Activated CD8-positive, alpha-beta memory T cell treated with anti-CD3 and anti-CD28 coated beads for 24 hours (primary cell): ENCODE results near the gene NFYA.
A peak's percentile ranks its signal among the peaks of the same experiment; 100 is the strongest.

Source experiments
- DNase-seq: peaks from one replicate; pipeline ENCODE4 v3.0.0-alpha.2; 2020

NFYA gene

GRCh38 chr6:41047306-41047705 lies 25.5 kb upstream of the NFYA start:
- no peak for DNase-seq

DNA sequence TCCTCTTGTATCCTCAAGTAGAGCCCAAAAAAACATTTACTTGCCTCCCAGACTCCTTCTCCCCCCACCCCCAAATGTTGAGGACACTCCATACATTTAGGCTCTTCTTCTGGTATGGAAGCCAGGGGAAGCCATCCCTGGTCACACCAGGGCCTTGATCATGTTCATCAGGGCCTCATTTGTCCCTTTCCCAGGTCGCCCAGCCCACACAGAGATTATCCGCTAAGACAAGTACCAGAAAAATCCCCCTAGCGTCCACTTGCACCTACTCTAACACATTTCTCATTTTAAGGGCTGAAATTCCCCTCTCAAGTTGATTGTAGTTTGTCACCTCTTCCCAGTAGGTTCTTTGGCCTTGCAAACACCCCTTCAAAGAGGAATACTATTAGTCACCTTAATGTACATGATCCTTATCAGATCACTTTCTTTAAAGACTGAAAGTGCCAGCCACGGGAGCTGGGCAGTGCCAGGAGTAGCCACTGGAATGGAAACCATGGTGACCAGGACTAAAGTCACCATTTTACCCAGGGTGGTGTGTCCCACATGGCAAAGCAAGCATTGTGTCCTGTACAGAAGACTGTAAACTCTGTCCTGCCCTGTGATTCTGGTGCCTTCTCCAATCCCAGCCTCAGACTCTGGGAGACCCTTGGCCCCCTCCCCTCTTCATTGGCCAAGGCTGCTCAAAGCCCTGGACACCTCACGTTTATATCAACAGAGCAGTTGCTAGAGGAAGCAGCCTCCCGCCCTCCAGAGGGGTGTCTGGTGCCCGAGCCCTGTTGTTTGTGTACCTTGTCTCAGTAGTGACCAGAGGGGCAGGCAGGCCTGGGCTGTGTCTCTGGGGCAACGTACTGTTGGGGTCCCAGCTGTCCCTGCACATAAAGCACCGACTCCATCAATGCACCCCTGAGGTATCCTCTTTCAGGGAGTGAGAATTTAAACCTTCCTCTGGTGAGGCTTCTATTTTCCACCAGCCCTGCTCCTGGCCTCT lies 24.7 kb upstream of the NFYA start:
- no peak for DNase-seq

DNA sequence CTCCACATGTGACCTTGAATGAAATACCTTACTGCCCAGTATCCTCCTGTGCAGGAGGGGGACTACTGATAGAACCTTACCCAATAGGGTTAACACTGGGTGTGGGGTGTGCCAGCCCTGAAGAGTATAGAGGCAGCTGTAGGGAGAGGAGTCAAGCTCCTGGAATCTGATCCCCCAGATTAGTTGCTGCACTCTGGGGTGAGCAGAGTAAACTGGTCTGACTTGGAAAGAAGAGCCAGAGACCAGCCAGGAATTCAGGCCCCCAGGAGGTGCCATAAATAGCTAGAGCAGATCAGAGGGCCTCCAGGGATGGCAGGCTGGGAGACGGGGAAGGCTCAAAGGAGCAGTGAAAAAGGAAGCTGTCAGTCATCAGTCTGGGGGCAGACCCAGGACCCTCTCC lies 23.3 kb upstream of the NFYA start:
- DNase-seq: no peak

GRCh38 chr6:41049955-41050354 lies 22.8 kb upstream of the NFYA start:
- DNase-seq: no peak

- no peak for DNase-seq
These were observed 22.2 kb upstream of the NFYA start for GRCh38 chr6:41050536-41050935.

- DNase-seq: no peak
These were observed 20.9 kb upstream of the NFYA start for GRCh38 chr6:41051873-41052272.

- DNase-seq: peak; percentile 47
These were observed 19.7 kb upstream of the NFYA start, which contains the start of gene APOBEC2 for GRCh38 chr6:41053041-41053440. APOBEC2 (plus strand) TSS chr6:41053202; CDS start chr6:41053348, 146 bp downstream.

- DNase-seq: no peak
These were observed 18.3 kb upstream of the NFYA start for GRCh38 chr6:41054511-41054910.

DNA sequence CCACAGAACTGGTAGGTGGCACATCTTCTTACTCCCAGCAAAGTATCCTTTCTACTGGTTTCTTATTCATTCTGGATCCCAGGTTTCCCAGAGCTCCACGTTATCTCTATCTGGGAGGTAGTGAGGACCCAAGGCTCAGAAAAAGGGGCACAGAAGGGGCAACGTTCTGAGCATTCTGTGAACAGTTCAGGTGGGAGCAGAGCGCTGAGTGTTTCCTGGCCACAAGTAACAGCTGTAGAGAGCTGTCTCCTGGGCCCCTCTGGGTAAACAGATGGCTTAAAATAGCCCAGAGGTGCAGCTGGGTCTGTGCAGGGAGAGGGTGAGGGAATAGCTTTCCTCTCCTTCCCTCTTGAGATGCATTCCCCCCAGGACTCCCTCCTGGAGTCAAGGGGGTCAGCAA lies 17.6 kb upstream of the NFYA start:
- DNase-seq: no peak

DNA sequence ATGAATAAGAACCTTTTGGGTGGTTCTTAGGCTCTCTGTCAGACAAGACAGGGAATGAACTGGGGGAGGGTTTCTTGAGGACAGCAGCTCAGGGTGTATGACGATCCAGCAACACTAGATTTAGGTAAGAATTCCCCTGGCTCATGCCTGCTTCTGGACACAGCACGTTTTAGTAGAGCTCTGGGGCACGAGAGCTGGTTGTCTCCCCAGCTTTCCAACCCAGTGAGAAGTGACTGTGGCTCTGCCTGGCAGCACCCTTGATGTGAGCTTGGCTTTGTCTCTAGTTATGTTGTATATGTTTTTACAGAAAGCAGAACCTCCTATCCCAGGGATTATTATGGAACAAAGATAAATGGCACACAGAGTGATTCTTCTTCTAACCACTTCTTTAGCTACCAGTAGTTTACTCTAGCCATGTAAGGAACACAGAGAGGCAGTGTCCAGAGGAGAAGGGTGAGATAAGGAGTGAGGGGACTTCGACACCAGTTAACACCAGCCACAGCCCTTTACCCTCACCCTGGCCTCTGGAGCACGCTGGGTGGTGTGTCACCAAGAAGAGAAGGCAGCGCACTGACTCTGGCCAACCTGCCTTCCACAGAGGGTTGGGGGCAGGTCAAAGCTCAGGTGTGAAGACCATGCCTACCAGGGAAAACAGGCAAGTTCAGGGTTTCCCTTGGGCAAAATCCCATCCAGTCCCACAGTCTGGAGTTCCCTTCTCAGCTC lies 15.8 kb upstream of the NFYA start:
- no peak for DNase-seq

DNA sequence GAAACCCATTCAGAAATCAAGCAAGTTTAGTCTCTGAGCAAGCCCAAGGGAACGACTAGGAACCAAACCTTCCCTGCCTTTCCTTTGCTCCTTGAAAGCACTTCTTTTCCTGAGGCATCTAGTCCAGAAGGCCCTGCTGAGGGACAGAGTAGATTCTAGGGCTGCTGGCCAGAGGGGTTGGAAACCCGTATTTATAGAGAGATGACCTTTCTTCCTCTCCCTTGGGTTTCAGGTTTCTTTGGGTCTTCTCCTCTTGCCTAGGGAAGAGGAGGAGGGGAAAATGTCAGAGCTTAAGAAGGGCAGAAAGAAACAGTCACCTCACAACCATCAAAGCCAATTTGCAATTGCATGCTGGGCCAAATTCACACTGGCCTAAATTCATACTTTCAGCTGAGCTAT lies 14.0 kb upstream of the NFYA start:
- no peak for DNase-seq

DNA sequence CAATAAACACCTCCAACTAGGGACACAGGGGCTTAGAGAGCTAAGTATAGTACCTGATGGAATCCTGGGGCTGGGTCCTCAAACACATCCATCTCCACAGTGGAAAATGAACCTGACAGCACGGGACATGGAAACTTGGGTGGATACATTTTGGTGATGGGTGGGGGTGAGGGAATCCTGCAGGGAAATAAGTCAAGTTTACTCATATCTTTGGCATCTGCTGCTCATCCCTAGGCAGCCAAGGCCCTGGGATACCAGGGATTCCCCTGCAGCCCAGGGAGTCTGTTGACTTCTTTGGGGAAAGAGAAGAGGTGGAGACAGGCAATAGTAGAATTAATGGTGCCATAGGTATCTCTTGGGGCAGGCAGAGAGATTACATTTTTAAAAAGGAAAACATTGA lies 13.2 kb upstream of the NFYA start:
- no peak for DNase-seq

DNA sequence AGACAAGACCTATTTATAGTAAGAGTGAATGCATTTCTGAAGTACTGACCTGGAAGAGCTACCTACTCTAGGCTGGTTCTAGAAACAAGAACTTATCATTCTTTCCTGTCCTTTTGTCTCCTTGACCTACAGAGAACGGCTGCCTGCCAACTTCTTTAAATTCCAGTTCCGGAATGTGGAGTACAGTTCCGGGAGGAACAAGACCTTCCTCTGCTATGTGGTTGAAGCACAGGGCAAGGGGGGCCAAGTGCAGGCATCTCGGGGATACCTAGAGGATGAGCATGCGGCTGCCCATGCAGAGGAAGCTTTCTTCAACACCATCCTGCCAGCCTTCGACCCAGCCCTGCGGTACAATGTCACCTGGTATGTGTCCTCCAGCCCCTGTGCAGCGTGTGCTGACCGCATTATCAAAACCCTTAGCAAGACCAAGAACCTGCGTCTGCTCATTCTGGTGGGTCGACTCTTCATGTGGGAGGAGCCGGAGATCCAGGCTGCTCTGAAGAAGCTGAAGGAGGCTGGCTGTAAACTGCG lies 11.5 kb upstream of the NFYA start:
- no peak for DNase-seq

DNA sequence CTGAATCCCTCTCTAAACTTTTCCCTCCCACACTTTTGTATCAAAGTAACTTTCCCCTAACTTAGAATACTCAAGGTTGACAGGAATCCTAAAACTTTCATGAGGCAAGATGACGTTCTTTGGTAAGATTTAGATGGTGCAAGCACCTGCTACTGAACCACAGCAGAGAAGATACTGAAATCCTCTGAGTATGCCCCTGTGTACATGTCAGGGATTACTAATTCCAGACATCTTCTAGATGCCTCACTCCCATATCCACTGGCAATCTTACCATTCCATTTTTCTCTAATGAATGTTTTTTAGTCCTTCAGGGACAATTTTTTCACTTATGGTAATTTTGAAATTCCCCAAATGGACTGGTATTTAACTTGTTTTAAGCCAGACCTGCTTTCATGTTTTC lies 10.7 kb upstream of the NFYA start:
- DNase-seq: no peak

DNA sequence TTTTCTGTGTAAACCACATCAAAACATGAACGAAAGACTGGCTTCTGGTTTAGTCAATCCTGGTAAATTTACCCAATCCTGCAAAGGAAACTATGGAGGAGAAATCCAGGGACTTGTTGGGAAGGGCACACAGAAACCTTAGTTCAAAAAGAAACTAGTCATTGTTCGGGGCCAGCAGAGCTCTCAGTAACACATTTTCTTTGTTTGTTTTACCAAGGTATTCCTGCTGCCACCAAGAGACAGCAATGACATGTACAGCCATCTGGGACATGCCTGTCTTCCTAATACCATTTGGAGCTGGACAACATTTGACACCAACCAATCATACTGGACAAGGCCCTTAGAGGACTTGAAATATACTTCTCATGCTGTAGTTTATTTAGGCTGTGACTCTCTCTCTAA lies 8.9 kb upstream of the NFYA start:
- no peak for DNase-seq

- no peak for DNase-seq
These were observed 7.9 kb upstream of the NFYA start for GRCh38 chr6:41064841-41065240.

DNA sequence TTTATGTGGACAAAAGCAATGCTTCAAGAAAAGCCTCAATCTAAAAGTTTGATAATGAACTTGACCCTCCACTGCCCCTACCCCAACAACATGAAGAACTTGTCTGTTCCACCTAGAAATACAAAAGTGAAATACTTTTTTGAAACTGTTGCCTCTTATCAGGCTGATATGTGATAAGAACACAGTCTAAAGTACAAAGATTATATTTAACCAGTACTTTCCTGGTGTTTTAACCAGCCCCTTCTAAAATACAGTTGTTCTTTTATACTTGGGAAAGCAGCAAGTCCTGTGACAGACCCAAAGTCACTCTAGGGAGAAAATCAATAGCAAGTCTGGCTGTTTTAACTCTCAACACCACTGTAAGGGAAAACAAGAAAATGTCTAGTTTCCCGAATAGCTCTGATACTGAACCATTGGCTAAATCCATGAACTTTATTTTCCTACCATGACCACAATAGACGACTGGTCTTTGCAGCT lies 7.2 kb upstream of the NFYA start:
- DNase-seq: no peak

- peak; percentile 76 for DNase-seq
These were observed 5.9 kb upstream of the NFYA start for GRCh38 chr6:41066867-41067304.

DNA sequence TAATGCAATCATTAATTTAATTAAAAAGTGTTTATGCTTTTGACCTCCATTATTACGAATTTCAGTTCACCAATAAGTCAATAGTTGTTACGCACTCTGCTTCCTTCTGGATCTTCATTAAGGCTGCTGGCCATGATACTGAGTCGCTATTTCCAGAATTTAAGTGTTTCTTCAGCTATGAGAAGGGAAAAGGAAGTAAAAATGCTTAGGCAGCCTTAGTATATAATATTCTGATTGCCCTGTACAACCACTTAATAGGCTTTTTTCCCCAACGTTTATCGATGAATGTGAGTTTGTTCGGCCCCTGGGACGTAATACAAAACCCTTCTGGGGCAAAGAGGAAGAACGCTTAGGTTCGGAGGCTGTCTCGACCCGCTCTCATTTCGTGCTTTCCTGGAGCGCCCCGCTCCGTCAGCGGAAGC lies 1.3 kb upstream of the NFYA start:
- no peak for DNase-seq

GRCh38 chr6:41071923-41072835 lies 595 bp upstream of the NFYA start, which contains the start of gene OARD1:
OARD1 (minus strand) TSS chr6:41072356; CDS start chr6:41071634, 722 bp downstream.
- DNase-seq: peak; percentile 100

- peak; percentile 88 for DNase-seq
These were observed 611 bp downstream of the NFYA start for GRCh38 chr6:41073203-41073967.
